ENCODE data around the gene ZNF423.

- TF ChIP-seq EZH2 (IDR thresholded peaks at IDR 0.05; ENCODE audit: insufficient read depth, poor library complexity, severe bottlenecking) (no peak), EZH2phosphoT487 (IDR thresholded peaks at IDR 0.05; ENCODE audit: insufficient read depth, low read depth) (no peak)
These were observed 353.6 kb downstream of the ZNF423 start for GRCh38 chr16:49502136-49502881.

All from GM23248 (cell line).